Left ventricle myocardium inferior (tissue), 1 donor: ENCODE data around the gene KCNG3. TPM values are rescaled to one million over a fixed set of nuclear protein-coding genes. Genes with fewer than 3 reads are reported as not detected.

Experiments
- DNase-seq: peaks from one replicate; pipeline ENCODE4 v3.0.0-alpha.2; 2020
- H3K27ac ChIP-seq: fragments of 200-600 bp; replicated peaks from 2 replicates; pipeline ENCODE4 v1.8.0; 2021
- H3K27me3 ChIP-seq: fragments of 200-600 bp; 2 replicates; pipeline ENCODE4 v1.8.0; 2021; ENCODE audit warnings: low read depth
- H3K36me3 ChIP-seq: fragments of 200-600 bp; 2 replicates; pipeline ENCODE4 v1.8.0; 2021
- H3K4me1 ChIP-seq: fragments of 200-600 bp; 2 replicates; pipeline ENCODE4 v1.8.0; 2021
- H3K4me3 ChIP-seq: fragments of 200-600 bp; 2 replicates; pipeline ENCODE4 v1.8.0; 2021; ENCODE audit warnings: mild to moderate bottlenecking, moderate library complexity
- H3K9me3 ChIP-seq: fragments of 200-600 bp; replicated peaks from 2 replicates; pipeline ENCODE4 v1.8.0; 2021
- intact Hi-C: fragments of 100-400 bp; cut with micrococcal nuclease; formaldehyde crosslinking; loops from one replicate; pipeline ENCODE4 v1.11.0; 2022
- total RNA-seq: library from RNA; stranded (reverse); fragmentation: NEBNext Ultra II Directional; extraction: Animal tissue kit (Norgen Biotek cat#: 25700); gene quantifications from one replicate; pipeline ENCODE4 v1.2.1, GENCODE V29; 2021
- TF ChIP-seq, protein P1 (sequence below): fragments of 200-600 bp; IDR thresholded peaks from 2 replicates; pipeline ENCODE4 v1.8.0; 2021; ENCODE audit warnings: antibody characterized with exemption, mild to moderate bottlenecking, borderline replicate concordance
- donor health status: DM: no; HTN: yes; CAD: no; lungs with severe emphysema.

Gene KCNG3
- total RNA-seq, 1 donor from 2014 or later = not detected

DNA sequence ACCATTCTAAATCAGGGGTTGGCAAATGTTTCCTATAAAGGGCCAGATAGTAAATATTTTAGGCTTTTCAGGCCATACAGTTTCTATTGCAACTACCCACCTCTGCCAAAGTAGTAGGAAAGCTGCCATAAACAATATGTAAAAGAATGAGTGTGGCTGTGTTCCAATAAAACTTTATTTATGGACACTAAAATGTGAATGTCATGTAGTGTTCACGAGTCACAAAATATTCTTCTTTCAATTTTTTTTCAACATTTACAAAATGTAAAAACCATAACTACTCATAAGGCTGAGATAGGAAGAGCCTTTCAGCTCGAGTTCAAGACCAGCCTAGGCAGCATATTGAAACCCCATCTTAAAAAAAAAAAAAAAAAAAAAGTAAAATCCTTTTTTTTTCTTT, 13.4 kb downstream of the KCNG3 start:
- H3K9me3 ChIP-seq = no peaks in the 10 kb centered on the region
- H3K4me3 ChIP-seq = no peak overlapping the region
- TF ChIP-seq, protein P1, sequence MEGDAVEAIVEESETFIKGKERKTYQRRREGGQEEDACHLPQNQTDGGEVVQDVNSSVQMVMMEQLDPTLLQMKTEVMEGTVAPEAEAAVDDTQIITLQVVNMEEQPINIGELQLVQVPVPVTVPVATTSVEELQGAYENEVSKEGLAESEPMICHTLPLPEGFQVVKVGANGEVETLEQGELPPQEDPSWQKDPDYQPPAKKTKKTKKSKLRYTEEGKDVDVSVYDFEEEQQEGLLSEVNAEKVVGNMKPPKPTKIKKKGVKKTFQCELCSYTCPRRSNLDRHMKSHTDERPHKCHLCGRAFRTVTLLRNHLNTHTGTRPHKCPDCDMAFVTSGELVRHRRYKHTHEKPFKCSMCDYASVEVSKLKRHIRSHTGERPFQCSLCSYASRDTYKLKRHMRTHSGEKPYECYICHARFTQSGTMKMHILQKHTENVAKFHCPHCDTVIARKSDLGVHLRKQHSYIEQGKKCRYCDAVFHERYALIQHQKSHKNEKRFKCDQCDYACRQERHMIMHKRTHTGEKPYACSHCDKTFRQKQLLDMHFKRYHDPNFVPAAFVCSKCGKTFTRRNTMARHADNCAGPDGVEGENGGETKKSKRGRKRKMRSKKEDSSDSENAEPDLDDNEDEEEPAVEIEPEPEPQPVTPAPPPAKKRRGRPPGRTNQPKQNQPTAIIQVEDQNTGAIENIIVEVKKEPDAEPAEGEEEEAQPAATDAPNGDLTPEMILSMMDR = no peak
- H3K27ac ChIP-seq = no peak overlapping the region
- H3K4me1 ChIP-seq = no peaks in the 10 kb centered on the region
- peaks cover 18% of the 10 kb centered on the region for H3K27me3 ChIP-seq
- intact Hi-C loops = no loop called here
- no peak for DNase-seq
- no peaks in the 10 kb centered on the region for H3K36me3 ChIP-seq

DNA sequence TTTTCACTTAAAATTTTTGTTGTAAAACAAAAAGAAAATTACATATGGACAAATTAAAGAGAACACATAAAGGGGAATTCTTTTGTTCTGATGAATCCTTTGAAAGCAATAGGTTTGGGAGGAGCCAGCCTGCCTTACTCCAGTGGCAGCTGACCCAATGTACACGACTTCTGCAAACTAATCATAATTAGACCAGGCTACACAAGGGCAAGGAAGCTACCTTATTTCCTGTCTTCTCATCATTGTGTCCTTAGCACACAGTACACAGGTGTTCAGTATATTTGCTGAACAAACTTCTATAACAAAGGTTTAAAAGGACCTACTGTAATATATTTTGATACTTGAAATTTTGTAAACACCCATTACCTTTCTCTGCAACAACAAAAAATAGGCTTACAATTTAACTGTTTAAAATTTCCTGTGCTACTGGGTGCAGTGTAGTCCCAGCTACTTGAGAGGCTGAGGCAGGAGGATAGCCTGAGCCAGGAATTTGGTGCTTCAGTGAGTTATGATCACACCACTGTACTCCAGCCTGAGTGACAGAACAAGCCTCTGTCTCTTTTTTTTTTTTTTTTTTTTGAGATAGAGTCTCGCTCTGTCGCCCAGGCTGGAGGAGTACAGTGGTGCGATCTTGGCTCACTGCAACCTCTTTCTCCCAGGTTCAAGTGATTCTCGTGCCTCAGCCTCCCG, 18.9 kb downstream of the KCNG3 start:
- no peak for DNase-seq
- Histone ChIP-seq H3K9me3 (no peaks in the 10 kb centered on the region), H3K4me1 (no peaks in the 10 kb centered on the region), H3K27me3 (peaks cover 14% of the 10 kb centered on the region), H3K27ac (no peak overlapping the region), H3K4me3 (no peak overlapping the region), H3K36me3 (no peaks in the 10 kb centered on the region)
- intact Hi-C loops = no loop called here
- TF ChIP-seq, protein P1 = no peak

DNA sequence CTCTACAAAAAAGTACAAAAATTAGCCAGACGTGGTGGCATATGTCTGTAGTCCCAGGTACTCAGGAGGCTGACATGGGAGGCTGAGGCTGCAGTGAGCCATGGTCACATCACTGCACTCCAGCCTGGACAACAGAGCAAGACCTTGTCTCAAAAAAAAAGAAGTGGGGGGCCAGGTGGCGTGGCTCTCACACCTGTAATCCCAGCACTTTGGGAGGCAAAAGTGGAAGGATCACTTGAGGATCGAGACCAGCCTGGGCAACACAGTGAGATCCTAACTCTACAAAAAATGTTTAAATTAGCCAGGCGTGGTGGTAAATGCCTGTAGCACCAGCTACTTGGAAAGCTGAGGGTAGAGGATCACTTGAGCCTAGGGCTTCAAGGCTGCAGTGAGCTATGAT, 23.1 kb downstream of the KCNG3 start:
- H3K27ac ChIP-seq = no peak overlapping the region
- no peaks in the 10 kb centered on the region for H3K36me3 ChIP-seq
- H3K9me3 ChIP-seq = peaks cover 22% of the 10 kb centered on the region
- intact Hi-C loops = no loop called here
- DNase-seq = no peak
- H3K27me3 ChIP-seq = peaks cover 14% of the 10 kb centered on the region
- TF ChIP-seq, protein P1 = no peak
- no peak overlapping the region for H3K4me3 ChIP-seq
- H3K4me1 ChIP-seq = no peaks in the 10 kb centered on the region

DNA sequence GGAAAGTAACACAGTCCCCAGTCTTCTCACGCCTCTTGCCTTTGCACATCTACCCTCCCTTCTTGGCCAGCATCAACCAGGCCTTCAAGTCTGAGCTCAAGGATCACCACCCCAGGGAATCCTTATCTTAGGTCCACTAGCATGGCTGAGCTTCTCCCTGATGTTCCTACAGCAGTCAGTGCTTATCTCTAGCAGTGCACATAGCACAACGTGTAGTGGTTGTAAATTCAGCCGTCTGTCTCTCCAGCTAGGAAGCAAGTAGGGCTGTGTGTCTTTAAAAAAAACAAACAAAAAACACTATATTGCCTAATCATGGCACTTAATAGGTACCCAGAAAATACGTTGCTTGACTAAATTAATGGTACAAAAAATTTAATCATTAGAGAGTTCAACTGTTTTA, 29.2 kb downstream of the KCNG3 start:
- Histone ChIP-seq H3K4me3 (no peak overlapping the region), H3K36me3 (no peaks in the 10 kb centered on the region), H3K9me3 (peaks cover 22% of the 10 kb centered on the region), H3K4me1 (no peaks in the 10 kb centered on the region), H3K27ac (no peak overlapping the region), H3K27me3 (peaks cover 31% of the 10 kb centered on the region)
- TF ChIP-seq, protein P1 = no peak
- DNase-seq = no peak
- intact Hi-C loops = no loop called here

DNA sequence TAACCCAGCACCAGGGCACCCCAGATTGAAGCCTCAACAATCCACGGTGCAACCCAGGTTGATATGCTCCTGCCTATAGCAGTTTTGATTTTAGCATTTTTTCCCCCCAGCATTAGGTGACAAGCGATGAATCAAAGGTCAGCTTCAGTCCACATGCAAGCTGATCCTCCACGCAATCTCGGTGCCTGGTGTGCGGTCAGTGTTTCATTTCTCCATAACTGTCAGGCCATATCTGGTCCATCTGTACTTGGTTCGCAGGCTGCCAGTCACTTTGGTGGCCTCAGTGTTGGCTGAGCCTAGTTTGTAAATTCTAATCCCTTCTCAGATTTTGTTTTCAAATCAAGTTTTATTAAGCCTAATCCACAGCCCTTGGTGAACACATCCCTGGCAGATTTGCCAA, 30.2 kb downstream of the KCNG3 start:
- no peak overlapping the region for H3K4me3 ChIP-seq
- peaks cover 41% of the 10 kb centered on the region for H3K27me3 ChIP-seq
- no peak overlapping the region for H3K27ac ChIP-seq
- H3K9me3 ChIP-seq = peaks cover 13% of the 10 kb centered on the region
- TF ChIP-seq, protein P1 = no peak
- no peak for DNase-seq
- intact Hi-C loops = no loop called here
- no peaks in the 10 kb centered on the region for H3K36me3 ChIP-seq
- H3K4me1 ChIP-seq = no peaks in the 10 kb centered on the region

DNA sequence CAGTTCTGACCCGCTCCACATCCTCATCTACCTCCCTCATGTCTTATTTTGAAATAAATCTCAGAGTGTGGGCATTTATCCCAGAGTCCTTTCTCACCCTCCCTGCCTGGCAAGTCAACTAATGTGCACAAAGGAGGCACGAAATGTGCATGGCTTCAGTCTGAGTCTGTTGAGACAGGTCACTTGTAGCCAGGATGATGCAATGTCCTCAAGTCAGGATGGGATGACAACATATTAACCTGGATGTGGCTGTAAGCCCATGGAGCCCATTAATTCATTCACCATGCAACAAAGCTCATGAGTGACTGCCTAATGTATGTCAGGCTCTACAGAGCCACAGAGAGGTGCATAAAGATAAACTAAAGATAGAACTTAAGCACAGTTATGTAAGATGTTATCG, 34.5 kb downstream of the KCNG3 start:
- intact Hi-C loops = no loop called here
- no peak overlapping the region for H3K4me3 ChIP-seq
- TF ChIP-seq, protein P1 = no peak
- peaks cover 53% of the 10 kb centered on the region for H3K27me3 ChIP-seq
- H3K27ac ChIP-seq = no peak overlapping the region
- H3K4me1 ChIP-seq = no peaks in the 10 kb centered on the region
- H3K9me3 ChIP-seq = no peaks in the 10 kb centered on the region
- no peak for DNase-seq
- no peaks in the 10 kb centered on the region for H3K36me3 ChIP-seq
